Neuronal stem cell (in vitro differentiated cells): ENCODE data around the gene CINP.

ENCODE experiments used
- DNase-seq: peaks from one replicate; pipeline ENCODE4 v3.0.0-alpha.2; 2013; ENCODE audit warnings: low spot score
- H2AFZ ChIP-seq: one replicate; pipeline ENCODE4 v1.6.1; 2013; ENCODE audit warnings: mild to moderate bottlenecking, low read length, inconsistent platforms
- H2AK5ac ChIP-seq: 2 replicates; pipeline ENCODE4 v1.6.1; 2013; ENCODE audit warnings: low read depth, mild to moderate bottlenecking, inconsistent platforms, low read length, moderate library complexity, mixed read lengths
- H2BK120ac ChIP-seq: 2 replicates; pipeline ENCODE4 v1.6.1; 2013; ENCODE audit warnings: low read depth, mild to moderate bottlenecking, inconsistent platforms, low read length, moderate library complexity, mixed read lengths
- H2BK12ac ChIP-seq: one replicate; pipeline ENCODE4 v1.6.1; 2013; ENCODE audit warnings: low read length, inconsistent platforms
- H2BK15ac ChIP-seq: 2 replicates; pipeline ENCODE4 v1.6.1; 2013; ENCODE audit warnings: mild to moderate bottlenecking, low read length, inconsistent platforms, mixed read lengths
- H2BK5ac ChIP-seq: one replicate; pipeline ENCODE4 v1.6.1; 2013; ENCODE audit warnings: inconsistent platforms, mild to moderate bottlenecking, low read length, moderate library complexity
- H3K14ac ChIP-seq: one replicate; pipeline ENCODE4 v1.6.1; 2013; ENCODE audit warnings: low read length, inconsistent platforms
- H3K18ac ChIP-seq: 2 replicates; pipeline ENCODE4 v1.6.1; 2013; ENCODE audit warnings: low read length, inconsistent platforms
- H3K23ac ChIP-seq: 2 replicates; pipeline ENCODE4 v1.6.1; 2013; ENCODE audit warnings: low read depth, mild to moderate bottlenecking, mixed read lengths, low read length, inconsistent platforms; ENCODE audit not compliant: poor library complexity
- H3K27ac ChIP-seq: replicated peaks from 3 replicates; pipeline ENCODE4 v1.5.1; 2013; ENCODE audit warnings: low read length, inconsistent platforms
- H3K27me3 ChIP-seq, 3 experiments: 2 replicates each; pipeline ENCODE4 v1.6.1; 2013; ENCODE audit warnings: low read length in 3 of 3, mild to moderate bottlenecking in 2 of 3, inconsistent platforms in 1 of 3, low read depth in 1 of 3, mixed read lengths in 1 of 3, moderate library complexity in 1 of 3; ENCODE audit not compliant: control insufficient read depth in 3 of 3, insufficient read depth in 3 of 3
- H3K36me3 ChIP-seq, 2 donors: replicated peaks in 1 of 2; 2 replicates each; pipeline ENCODE4 v1.6.1; 2013; ENCODE audit warnings: low read length in 2 of 2; ENCODE audit not compliant: control insufficient read depth in 2 of 2, insufficient read depth in 2 of 2
- H3K4ac ChIP-seq: 2 replicates; pipeline ENCODE4 v1.6.1; 2013; ENCODE audit warnings: inconsistent platforms, mild to moderate bottlenecking, low read length, moderate library complexity
- H3K4me1 ChIP-seq, 2 donors: 1 replicate in 1 of 2; 2 replicates in 1 of 2; pipeline ENCODE4 v1.6.1; 2013; ENCODE audit warnings: low read length in 2 of 2, low read depth in 1 of 2; ENCODE audit not compliant: control insufficient read depth in 2 of 2, insufficient read depth in 1 of 2
- H3K4me2 ChIP-seq: one replicate; pipeline ENCODE4 v1.6.1; 2013; ENCODE audit warnings: mild to moderate bottlenecking, low read length, inconsistent platforms; ENCODE audit not compliant: insufficient read depth, poor library complexity, severe bottlenecking
- H3K4me3 ChIP-seq, 2 donors: 2 replicates each; pipeline ENCODE4 v1.5.1; 2013; ENCODE audit warnings: low read length in 2 of 2, mild to moderate bottlenecking in 2 of 2, inconsistent platforms in 1 of 2, moderate library complexity in 1 of 2
- H3K79me1 ChIP-seq: one replicate; pipeline ENCODE4 v1.6.1; 2013; ENCODE audit warnings: low read depth, mild to moderate bottlenecking, inconsistent platforms, low read length, moderate library complexity
- H3K9ac ChIP-seq: one replicate; pipeline ENCODE4 v1.6.1; 2013; ENCODE audit warnings: mild to moderate bottlenecking, low read depth, low read length, inconsistent platforms; ENCODE audit not compliant: poor library complexity
- H3K9me3 ChIP-seq, 2 donors: replicated peaks in 1 of 2; 2 replicates each; pipeline versions ENCODE3 to v1.6.1; 2013; ENCODE audit warnings: low read length in 2 of 2, mild to moderate bottlenecking in 2 of 2, inconsistent platforms in 1 of 2, low read depth in 1 of 2, mixed read lengths in 1 of 2, moderate library complexity in 1 of 2; ENCODE audit not compliant: control insufficient read depth in 2 of 2, insufficient read depth in 1 of 2
- H4K8ac ChIP-seq: one replicate; pipeline ENCODE4 v1.6.1; 2013; ENCODE audit warnings: low read depth, mild to moderate bottlenecking, inconsistent platforms, low read length, moderate library complexity
- H4K91ac ChIP-seq: one replicate; pipeline ENCODE4 v1.6.1; 2013; ENCODE audit warnings: low read length, low read depth, mild to moderate bottlenecking, inconsistent platforms; ENCODE audit not compliant: poor library complexity
- WGBS, 2 donors: extraction: QIAGEN DNeasy Blood & Tissue Kit; methylation state at CpG; one replicate each; pipeline ENCODE4 v1.1.7; 2013; ENCODE audit warnings: missing lambda C conversion rate in 2 of 2, mixed read lengths in 1 of 2; ENCODE audit not compliant: insufficient read length in 2 of 2, insufficient replicate concordance in 1 of 2; ENCODE audit errors: extremely low coverage in 2 of 2; 5-methylcytosine and 5-hydroxymethylcytosine counted together

Gene CINP

GRCh38 chr14:102318781-102319276 lies 43.9 kb downstream of the CINP start:
- Histone ChIP-seq H3K4ac (no peak overlapping the region), H3K18ac (peak overlapping the region; percentile 7), H4K91ac (no peak overlapping the region), H2AFZ (peak overlapping the region; percentile 89), H2BK15ac (no peak overlapping the region), H3K27ac (no peak overlapping the region), H3K4me1 (peaks cover 12 to 14% of the 10 kb centered on the region in 2 donors), H2BK120ac (no peak overlapping the region), H2BK5ac (no peak overlapping the region), H3K4me2 (peak overlapping the region; percentile 72), H3K4me3 (peak overlapping the region; percentile 78 to 90), H3K9me3 (no peaks in the 10 kb centered on the region), H3K23ac (no peak overlapping the region), H3K14ac (no peak overlapping the region), H3K36me3 (peaks cover 2 to 17% of the 10 kb centered on the region in 2 donors), H3K27me3 (peaks cover 0 to 2% (median 0%) of the 10 kb centered on the region in 3 experiments), H3K79me1 (peaks cover 3% of the 10 kb centered on the region), H2BK12ac (no peak overlapping the region), H4K8ac (peak overlapping the region; percentile 89), H3K9ac (peak overlapping the region; percentile 24), H2AK5ac (peak overlapping the region; percentile 88)
- no CpG with 5 or more reads among the region's 15 CpGs for WGBS, 2 donors
- no peak for DNase-seq

GRCh38 chr14:102317564-102318248 lies 45.0 kb downstream of the CINP start:
- Histone ChIP-seq H3K27ac (peak overlapping the region; percentile 53), H4K91ac (no peak overlapping the region), H4K8ac (no peak overlapping the region), H3K4me2 (peak overlapping the region; percentile 66), H3K79me1 (peaks cover 3% of the 10 kb centered on the region), H2BK12ac (no peak overlapping the region), H2AFZ (peak overlapping the region; percentile 95), H2BK15ac (no peak overlapping the region), H3K27me3 (peaks cover 0 to 2% (median 0%) of the 10 kb centered on the region in 3 experiments), H3K14ac (no peak overlapping the region), H3K18ac (peak overlapping the region; percentile 61), H2BK5ac (peak overlapping the region; percentile 76), H3K23ac (no peak overlapping the region), H3K9ac (peak overlapping the region; percentile 75), H3K36me3 (peaks cover 2 to 13% of the 10 kb centered on the region in 2 donors), H3K9me3 (no peaks in the 10 kb centered on the region), H2AK5ac (no peak overlapping the region), H3K4ac (no peak overlapping the region), H2BK120ac (no peak overlapping the region), H3K4me3 (peak overlapping the region; percentile 58 to 88), H3K4me1 (peaks cover 12 to 14% of the 10 kb centered on the region in 2 donors)
- no CpG with 5 or more reads among the region's 12 CpGs for WGBS, 2 donors
- no peak for DNase-seq

- Histone ChIP-seq H3K9ac (peak overlapping the region; percentile 75), H3K36me3 (peaks cover 0 to 6% of the 10 kb centered on the region in 2 donors), H3K27ac (peak overlapping the region; percentile 79), H3K4me3 (peak overlapping the region; percentile 58 to 88), H2BK12ac (no peak overlapping the region), H3K9me3 (no peaks in the 10 kb centered on the region), H3K27me3 (peaks cover 0 to 2% (median 0%) of the 10 kb centered on the region in 3 experiments), H2BK5ac (peak overlapping the region; percentile 76), H3K4ac (no peak overlapping the region), H3K79me1 (peaks cover 2% of the 10 kb centered on the region), H3K4me1 (peaks cover 12 to 14% of the 10 kb centered on the region in 2 donors), H2AK5ac (no peak overlapping the region), H3K18ac (peak overlapping the region; percentile 61), H3K14ac (no peak overlapping the region), H2BK120ac (no peak overlapping the region), H3K4me2 (peak overlapping the region; percentile 66), H4K91ac (no peak overlapping the region), H2BK15ac (no peak overlapping the region), H2AFZ (peak overlapping the region; percentile 95), H4K8ac (no peak overlapping the region), H3K23ac (no peak overlapping the region)
- no CpG with 5 or more reads among the region's 54 CpGs for WGBS, 2 donors
- DNase-seq: peak; percentile 94
These were observed 45.7 kb downstream of the CINP start for GRCh38 chr14:102316743-102317563.

GRCh38 chr14:102316338-102316742 lies 46.4 kb downstream of the CINP start:
- Histone ChIP-seq H2AFZ (peak overlapping the region; percentile 82), H3K23ac (no peak overlapping the region), H3K36me3 (no peaks in the 10 kb centered on the region), H3K79me1 (no peaks in the 10 kb centered on the region), H3K9ac (no peak overlapping the region), H4K8ac (no peak overlapping the region), H3K14ac (no peak overlapping the region), H3K27me3 (peaks cover 0 to 2% (median 0%) of the 10 kb centered on the region in 3 experiments), H3K4me1 (peaks cover 12 to 14% of the 10 kb centered on the region in 2 donors), H2AK5ac (no peak overlapping the region), H3K27ac (peak overlapping the region; percentile 70), H2BK5ac (no peak overlapping the region), H3K9me3 (no peaks in the 10 kb centered on the region), H2BK15ac (no peak overlapping the region), H3K4ac (no peak overlapping the region), H3K4me2 (peak overlapping the region; percentile 59), H2BK12ac (no peak overlapping the region), H4K91ac (no peak overlapping the region), H3K18ac (no peak overlapping the region), H2BK120ac (no peak overlapping the region), H3K4me3 (peak overlapping the region; percentile 58 to 77)
- DNase-seq: no peak
- WGBS, 2 donors: no CpG with 5 or more reads among the region's 10 CpGs
